ENCODE data around the gene HK1.

- TF ChIP-seq, protein P1, sequence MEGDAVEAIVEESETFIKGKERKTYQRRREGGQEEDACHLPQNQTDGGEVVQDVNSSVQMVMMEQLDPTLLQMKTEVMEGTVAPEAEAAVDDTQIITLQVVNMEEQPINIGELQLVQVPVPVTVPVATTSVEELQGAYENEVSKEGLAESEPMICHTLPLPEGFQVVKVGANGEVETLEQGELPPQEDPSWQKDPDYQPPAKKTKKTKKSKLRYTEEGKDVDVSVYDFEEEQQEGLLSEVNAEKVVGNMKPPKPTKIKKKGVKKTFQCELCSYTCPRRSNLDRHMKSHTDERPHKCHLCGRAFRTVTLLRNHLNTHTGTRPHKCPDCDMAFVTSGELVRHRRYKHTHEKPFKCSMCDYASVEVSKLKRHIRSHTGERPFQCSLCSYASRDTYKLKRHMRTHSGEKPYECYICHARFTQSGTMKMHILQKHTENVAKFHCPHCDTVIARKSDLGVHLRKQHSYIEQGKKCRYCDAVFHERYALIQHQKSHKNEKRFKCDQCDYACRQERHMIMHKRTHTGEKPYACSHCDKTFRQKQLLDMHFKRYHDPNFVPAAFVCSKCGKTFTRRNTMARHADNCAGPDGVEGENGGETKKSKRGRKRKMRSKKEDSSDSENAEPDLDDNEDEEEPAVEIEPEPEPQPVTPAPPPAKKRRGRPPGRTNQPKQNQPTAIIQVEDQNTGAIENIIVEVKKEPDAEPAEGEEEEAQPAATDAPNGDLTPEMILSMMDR (IDR thresholded peaks at IDR 0.05), result no peak
- no peak for TF ChIP-seq POLR2A (IDR thresholded peaks at IDR 0.05)
Measured at GRCh38 chr10:69437321-69438259, 159.3 kb downstream of the HK1 start.

Data from uterus (tissue), 2 donors.